HepG2 (cell line): ENCODE data around the gene GLUL. TPM values are rescaled to one million over a fixed set of nuclear protein-coding genes. Genes with fewer than 3 reads are reported as not detected.

Experiments
- ATAC-seq: fragments of 200-7000 bp; cut with Tn5 transposase; 3 replicates; pipeline ENCODE4 v1.9.1; 2020; ENCODE audit warnings: mild to moderate bottlenecking, moderate library complexity
- BruUV-seq: library from RNA; stranded (reverse); fragments of 400-500 nt; replicated peaks from 2 replicates; lab custom pipeline; 2021; lab: Mats Ljungman, UMichigan
- CTCF ChIA-PET: fragments of 300-600 bp; formaldehyde crosslinking; extraction: SDS; loops from one replicate; lab custom pipeline; 2021; ENCODE audit warnings: low total read pairs, inconsistent platforms, low intra/inter-chr PET ratio; lab: Yijun Ruan, JAX
- POLR2A ChIA-PET: fragments of 350-600 bp; sonication (Branson Sonifier 250); formaldehyde crosslinking; loops from one replicate; lab custom pipeline; 2020; ENCODE audit warnings: antibody characterized with exemption, inconsistent platforms; lab: Yijun Ruan, JAX
- DNase-seq: peaks from one replicate; pipeline ENCODE4 v3.0.0-alpha.2; 2015; ENCODE audit warnings: low spot score
- FAIRE-seq: peaks from 3 replicates; lab custom pipeline; 2011; peaks lifted over from hg19 to GRCh38; lab: Jason Lieb, UNC
- H2AFZ ChIP-seq: one replicate; pipeline ENCODE4 v1.6.1; 2011; ENCODE audit warnings: low read length, inconsistent platforms
- H3K27ac ChIP-seq: fragments of 300-600 bp; 3 replicates; pipeline ENCODE4 v1.8.0; 2011; ENCODE audit warnings: mixed run types, mild to moderate bottlenecking, mixed read lengths, low read length, inconsistent platforms; ENCODE audit not compliant: insufficient read depth; ENCODE audit errors: extremely low read length
- H3K27me3 ChIP-seq, 2 experiments: fragments of 200-600 bp in 1 of 2; 2 replicates in 1 of 2; 3 replicates in 1 of 2; pipeline versions ENCODE4 v1.6.0 to v1.8.0; 2011; ENCODE audit warnings: low read length in 2 of 2, mild to moderate bottlenecking in 2 of 2, moderate library complexity in 2 of 2, inconsistent platforms in 1 of 2; ENCODE audit not compliant: insufficient read depth in 2 of 2, control insufficient read depth in 1 of 2
- H3K36me3 ChIP-seq, 2 experiments: fragments of 200-600 bp in 1 of 2; replicated peaks in 1 of 2; 2 replicates in 1 of 2; 3 replicates in 1 of 2; pipeline versions ENCODE4 v1.5.1 to v1.8.0; 2011; ENCODE audit warnings: low read length in 2 of 2, inconsistent platforms in 1 of 2; ENCODE audit not compliant: insufficient read depth in 2 of 2, control insufficient read depth in 1 of 2
- H3K4me1 ChIP-seq: 2 replicates; pipeline ENCODE4 v1.5.1; 2012; ENCODE audit warnings: low read length, inconsistent platforms; ENCODE audit not compliant: insufficient read depth
- H3K4me2 ChIP-seq: 2 replicates; pipeline ENCODE4 v1.6.0; 2011; ENCODE audit warnings: low read depth, low read length, inconsistent platforms
- H3K4me3 ChIP-seq, 3 experiments: fragments of 200-600 bp in 1 of 3; sonication (generic), shearing (Covaris generic) in 1 of 3; replicated peaks in 1 of 3; 2 replicates each; pipeline ENCODE4 v1.5.1; 2011 to 2016; ENCODE audit warnings: low read length in 3 of 3, inconsistent platforms in 2 of 3, low read depth in 2 of 3, mild to moderate bottlenecking in 2 of 3, control low read depth in 1 of 3, mixed read lengths in 1 of 3; ENCODE audit not compliant: insufficient read depth in 1 of 3
- H3K79me2 ChIP-seq: one replicate; pipeline ENCODE4 v1.6.1; 2011; ENCODE audit warnings: low read length, inconsistent platforms; ENCODE audit not compliant: insufficient read depth
- H3K9ac ChIP-seq: 2 replicates; pipeline ENCODE4 v1.6.0; 2011; ENCODE audit warnings: mild to moderate bottlenecking, low read depth, low read length, inconsistent platforms; ENCODE audit not compliant: insufficient read depth
- H3K9me3 ChIP-seq: 2 replicates; pipeline ENCODE4 v1.5.1; 2012; ENCODE audit warnings: mild to moderate bottlenecking, low read length
- H4K20me1 ChIP-seq: 2 replicates; pipeline ENCODE4 v1.6.0; 2011; ENCODE audit warnings: inconsistent platforms, mild to moderate bottlenecking, low read length, moderate library complexity; ENCODE audit not compliant: insufficient read depth
- EEA1 ChIP-seq: sonication (generic); formaldehyde crosslinking; IDR thresholded peaks from 2 replicates; pipeline ENCODE4 v1.5.1; 2020; ENCODE audit warnings: mild to moderate bottlenecking, missing genetic modification reagents, borderline replicate concordance
- GFI1 ChIP-seq: sonication (generic); formaldehyde crosslinking; IDR thresholded peaks from 2 replicates; pipeline ENCODE4 v1.5.0; 2020; ENCODE audit warnings: missing genetic modification reagents, mild to moderate bottlenecking, borderline replicate concordance
- HDAC2 ChIP-seq: sonication (generic); formaldehyde crosslinking; IDR thresholded peaks from 2 replicates; pipeline ENCODE4 v1.4.0; 2020; ENCODE audit warnings: missing genetic modification reagents
- ISX ChIP-seq: sonication (generic); formaldehyde crosslinking; conservative IDR thresholded peaks from 2 replicates; pipeline ENCODE4 v1.5.0; 2020; ENCODE audit warnings: missing genetic modification reagents
- KDM1A ChIP-seq: IDR thresholded peaks from 2 replicates; pipeline ENCODE4 v1.6.1; 2016; ENCODE audit warnings: missing compliant biosample characterization
- PHF21A ChIP-seq: sonication (generic); formaldehyde crosslinking; IDR thresholded peaks from 2 replicates; pipeline ENCODE4 v1.5.0; 2020; ENCODE audit warnings: mild to moderate bottlenecking, missing genetic modification reagents
- TCF7L2 ChIP-seq: IDR thresholded peaks from 2 replicates; pipeline ENCODE4 v1.6.1; 2011; ENCODE audit warnings: mild to moderate bottlenecking, low read depth, low read length, moderate library complexity
- ZNF136 ChIP-seq: sonication (generic); formaldehyde crosslinking; IDR thresholded peaks from 2 replicates; pipeline ENCODE4 v1.8.1; 2022; ENCODE audit warnings: low read depth, mild to moderate bottlenecking, moderate library complexity, missing genetic modification reagents
- ZNF3 ChIP-seq: IDR thresholded peaks from 2 replicates; pipeline ENCODE4 v1.7.0; 2017; ENCODE audit warnings: inconsistent platforms
- ZZZ3 ChIP-seq: sonication (generic); formaldehyde crosslinking; IDR thresholded peaks from 2 replicates; pipeline ENCODE4 v1.4.0; 2020; ENCODE audit warnings: missing genetic modification reagents, mild to moderate bottlenecking, borderline replicate concordance
- WGBS: methylation state at CpG from one replicate; pipeline ENCODE4 v1.1.6; 2017; ENCODE audit warnings: low lambda C conversion rate; 5-methylcytosine and 5-hydroxymethylcytosine counted together
- in situ Hi-C: cut with HindIII; loops from 2 replicates; pipeline ENCODE4 v1.10.0; 2017; ENCODE audit warnings: low pct_unique_long_range_greater_than_20kb; ENCODE audit not compliant: extremely low pct_ligation_motif_present
- intact Hi-C: fragments of 100-400 bp; cut with micrococcal nuclease; formaldehyde crosslinking; loops from one replicate; pipeline ENCODE4 v1.10.0; 2022; ENCODE audit not compliant: unreplicated experiment
- polyA plus RNA-seq, 8 experiments: library from polyadenylated mRNA; depleted of rRNA in 3 of 8; stranded (reverse) in 7 of 8; unstranded in 1 of 8; fragments of >200 nt; fragmentation: Illumina TruSeq in 4 of 8; extraction: Trizol in 4 of 8; gene quantifications; 2 replicates each; pipeline versions ENCODE4 v1.2.1 to v1.2.3, GENCODE V29; 2011 to 2016; ENCODE audit warnings: low read depth in 4 of 8, missing spikeins in 1 of 8, mixed read lengths in 1 of 8; ENCODE audit not compliant: insufficient read depth in 1 of 8
- total RNA-seq, 5 experiments: library from RNA; depleted of rRNA; stranded (reverse); fragments of >200 nt; fragmentation: Illumina TruSeq; extraction: Trizol; gene quantifications; 2 replicates each; pipeline ENCODE4 v1.2.3, GENCODE V29; 2016; ENCODE audit warnings: low read depth in 1 of 5
- TF ChIP-seq, protein P1 (sequence below): sonication (generic); formaldehyde crosslinking; IDR thresholded peaks from 2 replicates; pipeline ENCODE4 v1.4.0; 2020; ENCODE audit warnings: missing genetic modification reagents
- TF ChIP-seq, protein P2 (sequence below): sonication (generic); formaldehyde crosslinking; IDR thresholded peaks from 2 replicates; pipeline ENCODE4 v1.8.0; 2022; ENCODE audit warnings: missing genetic modification reagents, mild to moderate bottlenecking, borderline replicate concordance
- TF ChIP-seq, protein P3 (sequence below): sonication (generic); formaldehyde crosslinking; IDR thresholded peaks from 2 replicates; pipeline ENCODE4 v1.4.0; 2020; ENCODE audit warnings: missing genetic modification reagents, borderline replicate concordance
- TF ChIP-seq, protein P4 (sequence below): sonication (generic); formaldehyde crosslinking; IDR thresholded peaks from 2 replicates; pipeline ENCODE4 v1.4.0; 2020; ENCODE audit warnings: missing genetic modification reagents

Gene GLUL
- total and polyA plus RNA-seq, 2 of the 13 experiments (the other 11 are each of a cell fraction or from before 2014, with no cell fraction given): 423 to 827 TPM

DNA sequence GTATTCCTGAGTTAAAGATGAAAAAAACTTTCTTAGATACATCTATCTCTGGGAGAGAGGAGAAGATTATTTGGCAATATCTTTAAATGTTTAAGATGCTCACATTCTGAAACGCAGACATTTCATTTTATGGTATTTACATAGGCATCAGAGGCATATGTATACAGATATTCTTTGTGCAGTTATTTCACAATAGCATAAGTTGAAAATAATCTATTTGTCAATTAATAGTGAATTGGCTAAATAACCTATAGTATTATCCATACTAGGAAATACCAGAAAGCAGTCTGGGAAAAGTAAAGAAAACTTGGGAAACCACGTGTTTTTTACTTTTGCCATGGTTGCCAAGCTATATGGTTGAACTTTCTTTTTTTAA, 35.9 kb downstream of the GLUL start:
- 43% methylated on average over 2 of the region's 2 CpGs for WGBS
- Histone ChIP-seq H2AFZ (no peak overlapping the region), H3K4me1 (peaks cover 6% of the 10 kb centered on the region; the same call in 1 of the 2 replicates), H3K9me3 (no peaks in the 10 kb centered on the region), H3K36me3 (no peaks in the 10 kb centered on the region), H4K20me1 (no peaks in the 10 kb centered on the region), H3K4me2 (no peak overlapping the region), H3K4me3 (no peak overlapping the region), H3K27me3 (no peaks in the 10 kb centered on the region; a peak in 2 of 5 replicates), H3K79me2 (no peaks in the 10 kb centered on the region), H3K9ac (no peak overlapping the region), H3K27ac (no peak overlapping the region)
- in situ Hi-C loops (no loop called here), intact Hi-C loops (no loop called here)
- FAIRE-seq: no peak
- no peak for DNase-seq
- BruUV-seq: no TSS peak
- ATAC-seq: no peak
- CTCF ChIA-PET: no interaction called here
- POLR2A ChIA-PET: interaction anchor here (0.7 kb wide), 1 partner anchor 829 kb away, joined by 3 read pairs; no protein-coding TSS in a partner anchor
- no peak for TF ChIP-seq TCF7L2
- TF ChIP-seq EEA1 (CRISPR knock-in tag): no peak
- TF ChIP-seq, protein P1, sequence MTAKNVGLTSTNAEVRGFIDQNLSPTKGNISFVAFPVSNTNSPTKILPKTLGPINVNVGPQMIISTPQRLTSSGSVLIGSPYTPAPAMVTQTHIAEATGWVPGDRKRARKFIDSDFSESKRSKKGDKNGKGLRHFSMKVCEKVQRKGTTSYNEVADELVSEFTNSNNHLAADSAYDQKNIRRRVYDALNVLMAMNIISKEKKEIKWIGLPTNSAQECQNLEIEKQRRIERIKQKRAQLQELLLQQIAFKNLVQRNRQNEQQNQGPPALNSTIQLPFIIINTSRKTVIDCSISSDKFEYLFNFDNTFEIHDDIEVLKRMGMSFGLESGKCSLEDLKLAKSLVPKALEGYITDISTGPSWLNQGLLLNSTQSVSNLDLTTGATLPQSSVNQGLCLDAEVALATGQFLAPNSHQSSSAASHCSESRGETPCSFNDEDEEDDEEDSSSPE (CRISPR knock-in tag): no peak
- TF ChIP-seq ZNF136: no peak
- TF ChIP-seq, protein P2, sequence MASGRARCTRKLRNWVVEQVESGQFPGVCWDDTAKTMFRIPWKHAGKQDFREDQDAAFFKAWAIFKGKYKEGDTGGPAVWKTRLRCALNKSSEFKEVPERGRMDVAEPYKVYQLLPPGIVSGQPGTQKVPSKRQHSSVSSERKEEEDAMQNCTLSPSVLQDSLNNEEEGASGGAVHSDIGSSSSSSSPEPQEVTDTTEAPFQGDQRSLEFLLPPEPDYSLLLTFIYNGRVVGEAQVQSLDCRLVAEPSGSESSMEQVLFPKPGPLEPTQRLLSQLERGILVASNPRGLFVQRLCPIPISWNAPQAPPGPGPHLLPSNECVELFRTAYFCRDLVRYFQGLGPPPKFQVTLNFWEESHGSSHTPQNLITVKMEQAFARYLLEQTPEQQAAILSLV: no peak
- no peak for TF ChIP-seq ISX (CRISPR knock-in tag)
- TF ChIP-seq, protein P3, sequence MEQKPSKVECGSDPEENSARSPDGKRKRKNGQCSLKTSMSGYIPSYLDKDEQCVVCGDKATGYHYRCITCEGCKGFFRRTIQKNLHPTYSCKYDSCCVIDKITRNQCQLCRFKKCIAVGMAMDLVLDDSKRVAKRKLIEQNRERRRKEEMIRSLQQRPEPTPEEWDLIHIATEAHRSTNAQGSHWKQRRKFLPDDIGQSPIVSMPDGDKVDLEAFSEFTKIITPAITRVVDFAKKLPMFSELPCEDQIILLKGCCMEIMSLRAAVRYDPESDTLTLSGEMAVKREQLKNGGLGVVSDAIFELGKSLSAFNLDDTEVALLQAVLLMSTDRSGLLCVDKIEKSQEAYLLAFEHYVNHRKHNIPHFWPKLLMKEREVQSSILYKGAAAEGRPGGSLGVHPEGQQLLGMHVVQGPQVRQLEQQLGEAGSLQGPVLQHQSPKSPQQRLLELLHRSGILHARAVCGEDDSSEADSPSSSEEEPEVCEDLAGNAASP (CRISPR knock-in tag): no peak
- TF ChIP-seq ZZZ3 (CRISPR knock-in tag): no peak
- TF ChIP-seq KDM1A: no peak
- TF ChIP-seq PHF21A (CRISPR knock-in tag): no peak
- no peak for TF ChIP-seq HDAC2 (CRISPR knock-in tag)
- TF ChIP-seq GFI1 (CRISPR knock-in tag): no peak
- TF ChIP-seq, protein P4, sequence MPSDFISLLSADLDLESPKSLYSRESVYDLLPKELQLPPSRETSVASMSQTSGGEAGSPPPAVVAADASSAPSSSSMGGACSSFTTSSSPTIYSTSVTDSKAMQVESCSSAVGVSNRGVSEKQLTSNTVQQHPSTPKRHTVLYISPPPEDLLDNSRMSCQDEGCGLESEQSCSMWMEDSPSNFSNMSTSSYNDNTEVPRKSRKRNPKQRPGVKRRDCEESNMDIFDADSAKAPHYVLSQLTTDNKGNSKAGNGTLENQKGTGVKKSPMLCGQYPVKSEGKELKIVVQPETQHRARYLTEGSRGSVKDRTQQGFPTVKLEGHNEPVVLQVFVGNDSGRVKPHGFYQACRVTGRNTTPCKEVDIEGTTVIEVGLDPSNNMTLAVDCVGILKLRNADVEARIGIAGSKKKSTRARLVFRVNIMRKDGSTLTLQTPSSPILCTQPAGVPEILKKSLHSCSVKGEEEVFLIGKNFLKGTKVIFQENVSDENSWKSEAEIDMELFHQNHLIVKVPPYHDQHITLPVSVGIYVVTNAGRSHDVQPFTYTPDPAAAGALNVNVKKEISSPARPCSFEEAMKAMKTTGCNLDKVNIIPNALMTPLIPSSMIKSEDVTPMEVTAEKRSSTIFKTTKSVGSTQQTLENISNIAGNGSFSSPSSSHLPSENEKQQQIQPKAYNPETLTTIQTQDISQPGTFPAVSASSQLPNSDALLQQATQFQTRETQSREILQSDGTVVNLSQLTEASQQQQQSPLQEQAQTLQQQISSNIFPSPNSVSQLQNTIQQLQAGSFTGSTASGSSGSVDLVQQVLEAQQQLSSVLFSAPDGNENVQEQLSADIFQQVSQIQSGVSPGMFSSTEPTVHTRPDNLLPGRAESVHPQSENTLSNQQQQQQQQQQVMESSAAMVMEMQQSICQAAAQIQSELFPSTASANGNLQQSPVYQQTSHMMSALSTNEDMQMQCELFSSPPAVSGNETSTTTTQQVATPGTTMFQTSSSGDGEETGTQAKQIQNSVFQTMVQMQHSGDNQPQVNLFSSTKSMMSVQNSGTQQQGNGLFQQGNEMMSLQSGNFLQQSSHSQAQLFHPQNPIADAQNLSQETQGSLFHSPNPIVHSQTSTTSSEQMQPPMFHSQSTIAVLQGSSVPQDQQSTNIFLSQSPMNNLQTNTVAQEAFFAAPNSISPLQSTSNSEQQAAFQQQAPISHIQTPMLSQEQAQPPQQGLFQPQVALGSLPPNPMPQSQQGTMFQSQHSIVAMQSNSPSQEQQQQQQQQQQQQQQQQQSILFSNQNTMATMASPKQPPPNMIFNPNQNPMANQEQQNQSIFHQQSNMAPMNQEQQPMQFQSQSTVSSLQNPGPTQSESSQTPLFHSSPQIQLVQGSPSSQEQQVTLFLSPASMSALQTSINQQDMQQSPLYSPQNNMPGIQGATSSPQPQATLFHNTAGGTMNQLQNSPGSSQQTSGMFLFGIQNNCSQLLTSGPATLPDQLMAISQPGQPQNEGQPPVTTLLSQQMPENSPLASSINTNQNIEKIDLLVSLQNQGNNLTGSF (CRISPR knock-in tag): no peak
- TF ChIP-seq ZNF3 (CRISPR knock-in tag): no peak
